Nephron (organoid): ENCODE measurements around the gene PIR.

Experiments used
- H3K27ac Mint-ChIP-seq, 3 experiments: 2 replicates each; pipeline ENCODE4 v1.8.0; 2020; ENCODE audit warnings: mixed read lengths in 3 of 3, mild to moderate bottlenecking in 2 of 3, moderate library complexity in 1 of 3
- H3K27me3 Mint-ChIP-seq: 2 replicates; pipeline ENCODE4 v1.8.0; 2021; ENCODE audit warnings: low read depth, mild to moderate bottlenecking, moderate library complexity, mixed read lengths
- H3K36me3 Mint-ChIP-seq: 2 replicates; pipeline ENCODE4 v1.8.0; 2020; ENCODE audit warnings: low read depth, mixed read lengths
- H3K4me1 Mint-ChIP-seq: 2 replicates; pipeline ENCODE4 v1.8.0; 2020; ENCODE audit warnings: mixed read lengths
- H3K4me3 Mint-ChIP-seq, 3 experiments: 2 replicates each; pipeline ENCODE4 v1.8.0; 2020; ENCODE audit warnings: mild to moderate bottlenecking in 3 of 3, mixed read lengths in 3 of 3, moderate library complexity in 2 of 3
- H3K9me3 Mint-ChIP-seq: 2 replicates; pipeline ENCODE4 v1.8.0; 2020; ENCODE audit warnings: mixed read lengths
- CTCF ChIP-seq, 3 experiments: fragments of 200-600 bp; sonication (generic); IDR thresholded peaks; one replicate each; pipeline ENCODE4 v1.5.0; 2021; ENCODE audit warnings: antibody characterized with exemption in 3 of 3; ENCODE audit not compliant: unreplicated experiment in 3 of 3

Gene PIR

GRCh38 chrX:15499976-15500375 lies 6.8 kb upstream of the PIR start:
- Mint-ChIP-seq H3K36me3 (no peaks in the 10 kb centered on the region), H3K27ac (peak overlapping the region in 1 of 3 experiments; percentile 56), H3K4me1 (peaks cover 7% of the 10 kb centered on the region), H3K4me3 (no peak overlapping the region), H3K27me3 (no peaks in the 10 kb centered on the region), H3K9me3 (no peaks in the 10 kb centered on the region)
- TF ChIP-seq CTCF (IDR thresholded peaks at IDR 0.05; ENCODE audit: unreplicated experiment in 3 of 3) = no peak

- no peaks in the 10 kb centered on the region for H3K36me3 Mint-ChIP-seq
- peaks cover 9% of the 10 kb centered on the region for H3K4me1 Mint-ChIP-seq
- H3K4me3 Mint-ChIP-seq = no peak overlapping the region
- H3K27me3 Mint-ChIP-seq = no peaks in the 10 kb centered on the region
- TF ChIP-seq CTCF (IDR thresholded peaks at IDR 0.05; ENCODE audit: unreplicated experiment in 3 of 3) = no peak
- no peak overlapping the region for H3K27ac Mint-ChIP-seq
- H3K9me3 Mint-ChIP-seq = no peaks in the 10 kb centered on the region
Observed at GRCh38 chrX:15498741-15499140, 5.6 kb upstream of the PIR start.

GRCh38 chrX:15497865-15498264 lies 4.7 kb upstream of the PIR start:
- peak; percentile 37 to 65 (median 43) for TF ChIP-seq CTCF (IDR thresholded peaks at IDR 0.05; ENCODE audit: unreplicated experiment in 3 of 3)
- H3K36me3 Mint-ChIP-seq = no peaks in the 10 kb centered on the region
- peaks cover 16% of the 10 kb centered on the region for H3K4me1 Mint-ChIP-seq
- H3K9me3 Mint-ChIP-seq = no peaks in the 10 kb centered on the region
- H3K27me3 Mint-ChIP-seq = no peaks in the 10 kb centered on the region
- no peak overlapping the region for H3K4me3 Mint-ChIP-seq
- no peak overlapping the region for H3K27ac Mint-ChIP-seq

GRCh38 chrX:15496824-15497223 lies 3.7 kb upstream of the PIR start:
- TF ChIP-seq CTCF (IDR thresholded peaks at IDR 0.05; ENCODE audit: unreplicated experiment in 3 of 3) = no peak
- Mint-ChIP-seq H3K9me3 (no peaks in the 10 kb centered on the region), H3K27me3 (no peaks in the 10 kb centered on the region), H3K4me3 (no peak overlapping the region), H3K36me3 (no peaks in the 10 kb centered on the region), H3K4me1 (peaks cover 17% of the 10 kb centered on the region), H3K27ac (no peak overlapping the region)

GRCh38 chrX:15495801-15496200 lies 2.7 kb upstream of the PIR start:
- Mint-ChIP-seq H3K4me3 (no peak overlapping the region), H3K9me3 (no peaks in the 10 kb centered on the region), H3K36me3 (no peaks in the 10 kb centered on the region), H3K27me3 (no peaks in the 10 kb centered on the region), H3K27ac (no peak overlapping the region), H3K4me1 (peaks cover 17% of the 10 kb centered on the region)
- no peak for TF ChIP-seq CTCF (IDR thresholded peaks at IDR 0.05; ENCODE audit: unreplicated experiment in 3 of 3)

GRCh38 chrX:15492469-15492868 lies 664 bp downstream of the PIR start:
- no peak for TF ChIP-seq CTCF (IDR thresholded peaks at IDR 0.05; ENCODE audit: unreplicated experiment in 3 of 3)
- peaks cover 3% of the 10 kb centered on the region for H3K36me3 Mint-ChIP-seq
- H3K4me3 Mint-ChIP-seq = peak overlapping the region; percentile 89 to 92 (median 92)
- H3K27me3 Mint-ChIP-seq = no peaks in the 10 kb centered on the region
- H3K27ac Mint-ChIP-seq = peak overlapping the region; percentile 1 to 50 (median 11)
- H3K4me1 Mint-ChIP-seq = peaks cover 17% of the 10 kb centered on the region
- no peaks in the 10 kb centered on the region for H3K9me3 Mint-ChIP-seq
